ENCODE data around the gene PCDHB7. TPM values are rescaled to one million over a fixed set of nuclear protein-coding genes. Genes with fewer than 3 reads are reported as not detected.

The PCDHB7 gene
- 0.03 TPM in 1 of 5 replicates, not detected in the others for total RNA-seq (2022; extraction: Qiagen RNA extraction)

GRCh38 chr5:141172381-141173204 lies at the start of gene PCDHB7:
Gene PCDHB7, plus strand, starts transcription at chr5:141172644. Its CDS starts 192 bp downstream, at chr5:141172836.

GRCh38 chr5:141135030-141135717 lies 37.3 kb upstream of the PCDHB7 start, which contains the start of gene PCDHB5:
Gene PCDHB5, plus strand, starts transcription at chr5:141135206. Its CDS starts 229 bp downstream, at chr5:141135435.

GRCh38 chr5:141149812-141150211 lies 22.6 kb upstream of the PCDHB7 start, which contains the start of gene PCDHB6:
Gene PCDHB6, plus strand, starts transcription at chr5:141150057. Its CDS starts 201 bp downstream, at chr5:141150258.

GRCh38 chr5:141177577-141178191 lies 5.2 kb downstream of the PCDHB7 start, which contains the start of gene PCDHB8:
Gene PCDHB8, plus strand, starts transcription at chr5:141177790. Its CDS starts 245 bp downstream, at chr5:141178035.

GRCh38 chr5:141182248-141182647 lies 9.8 kb downstream of the PCDHB7 start, which contains the start of gene PCDHB16:
Gene PCDHB16, plus strand, starts transcription at chr5:141182387. Its CDS starts 173 bp downstream, at chr5:141182560.

GRCh38 chr5:141186897-141187512 lies 14.6 kb downstream of the PCDHB7 start, which contains the start of gene PCDHB9:
Gene PCDHB9, plus strand, starts transcription at chr5:141187161. Its CDS starts 158 bp downstream, at chr5:141187319.

GRCh38 chr5:141192110-141192725 lies 19.8 kb downstream of the PCDHB7 start, which contains the start of gene PCDHB10:
Gene PCDHB10, plus strand, starts transcription at chr5:141192353. Its CDS starts 200 bp downstream, at chr5:141192553.

GRCh38 chr5:141199359-141200235 lies 27.2 kb downstream of the PCDHB7 start, which contains the start of gene PCDHB11:
Gene PCDHB11, plus strand, starts transcription at chr5:141199627. Its CDS starts 148 bp downstream, at chr5:141199775.

GRCh38 chr5:141208478-141208877 lies 36.0 kb downstream of the PCDHB7 start, which contains the start of gene PCDHB12:
Gene PCDHB12, plus strand, starts transcription at chr5:141208719. Its CDS starts 189 bp downstream, at chr5:141208908.

GRCh38 chr5:141213656-141214339 lies 41.4 kb downstream of the PCDHB7 start, which contains the start of gene PCDHB13:
Gene PCDHB13, plus strand, starts transcription at chr5:141213919. Its CDS starts 205 bp downstream, at chr5:141214124.

GRCh38 chr5:141223112-141223783 lies 50.8 kb downstream of the PCDHB7 start, which contains the start of gene PCDHB14:
Gene PCDHB14, plus strand, starts transcription at chr5:141223343. Its CDS starts 163 bp downstream, at chr5:141223506.

Other genes starting within 250 kb of the PCDHB7 start
- 1.3 to 1.9 TPM (median 1.7 TPM) in 5 replicates for gene PCDHAC1, start 246.3 kb upstream of the PCDHB7 start, total RNA-seq (2022; extraction: Qiagen RNA extraction)
- 2.9 to 3.6 TPM (median 3.2 TPM) in 5 replicates for gene PCDHAC2, start 206.2 kb upstream of the PCDHB7 start, total RNA-seq (2022; extraction: Qiagen RNA extraction)
- not detected in 5 replicates for gene PCDHB1, start 121.3 kb upstream of the PCDHB7 start, total RNA-seq (2022; extraction: Qiagen RNA extraction)
- gene PCDHB2, start 78.0 kb upstream of the PCDHB7 start, total RNA-seq (2022; extraction: Qiagen RNA extraction), result 3.1 to 6.7 TPM (median 3.8 TPM) in 5 replicates
- 0.06 to 1.8 TPM (median 0.06 TPM) in 3 of 5 replicates, not detected in the others for gene PCDHB3, start 72.2 kb upstream of the PCDHB7 start, total RNA-seq (2022; extraction: Qiagen RNA extraction)
- 0.06 to 0.12 TPM (median 0.07 TPM) in 4 of 5 replicates, not detected in the other for gene PCDHB4, start 50.8 kb upstream of the PCDHB7 start, total RNA-seq (2022; extraction: Qiagen RNA extraction)
- 1.2 to 1.8 TPM (median 1.6 TPM) in 5 replicates for gene PCDHB5, start 37.4 kb upstream of the PCDHB7 start, total RNA-seq (2022; extraction: Qiagen RNA extraction)
- gene PCDHB6, start 22.6 kb upstream of the PCDHB7 start, total RNA-seq (2022; extraction: Qiagen RNA extraction), result 0.91 to 1.2 TPM (median 1.1 TPM) in 5 replicates
- 0.29 to 0.41 TPM (median 0.32 TPM) in 5 replicates for gene PCDHB8, start 5.1 kb downstream of the PCDHB7 start, total RNA-seq (2022; extraction: Qiagen RNA extraction)
- 0.06 to 0.10 TPM (median 0.06 TPM) in 5 replicates for gene PCDHB16, start 9.7 kb downstream of the PCDHB7 start, total RNA-seq (2022; extraction: Qiagen RNA extraction)
- 0.02 to 0.09 TPM (median 0.06 TPM) in 4 of 5 replicates, not detected in the other for gene PCDHB9, start 14.5 kb downstream of the PCDHB7 start, total RNA-seq (2022; extraction: Qiagen RNA extraction)
- 0.02 to 0.03 TPM in 2 of 5 replicates, not detected in the others for gene PCDHB10, start 19.7 kb downstream of the PCDHB7 start, total RNA-seq (2022; extraction: Qiagen RNA extraction)
- gene PCDHB11, start 27.0 kb downstream of the PCDHB7 start, total RNA-seq (2022; extraction: Qiagen RNA extraction), result 0.05 to 0.11 TPM (median 0.07 TPM) in 5 replicates
- gene PCDHB12, start 36.1 kb downstream of the PCDHB7 start, total RNA-seq (2022; extraction: Qiagen RNA extraction), result 0.03 to 0.04 TPM in 2 of 5 replicates, not detected in the others
- gene PCDHB13, start 41.3 kb downstream of the PCDHB7 start, total RNA-seq (2022; extraction: Qiagen RNA extraction), result 0.03 to 0.10 TPM (median 0.05 TPM) in 5 replicates
- gene PCDHB14, start 50.7 kb downstream of the PCDHB7 start, total RNA-seq (2022; extraction: Qiagen RNA extraction), result 0.05 to 0.16 TPM (median 0.07 TPM) in 5 replicates
- gene PCDHB15, start 72.8 kb downstream of the PCDHB7 start, total RNA-seq (2022; extraction: Qiagen RNA extraction), result 0.02 to 0.07 TPM (median 0.06 TPM) in 3 of 5 replicates, not detected in the others
- 0.05 TPM in 1 of 5 replicates, not detected in the others for gene SLC25A2, start 131.4 kb downstream of the PCDHB7 start, total RNA-seq (2022; extraction: Qiagen RNA extraction)
- 61.5 to 85.8 TPM (median 70.6 TPM) in 5 replicates for gene TAF7, start 148.1 kb downstream of the PCDHB7 start, total RNA-seq (2022; extraction: Qiagen RNA extraction)
- gene PCDHGA1, start 157.9 kb downstream of the PCDHB7 start, total RNA-seq (2022; extraction: Qiagen RNA extraction), result 0.30 to 0.39 TPM (median 0.37 TPM) in 5 replicates
- 0.55 to 0.78 TPM (median 0.63 TPM) in 5 replicates for gene PCDHGA2, start 166.1 kb downstream of the PCDHB7 start, total RNA-seq (2022; extraction: Qiagen RNA extraction)
- gene PCDHGA3, start 171.2 kb downstream of the PCDHB7 start, total RNA-seq (2022; extraction: Qiagen RNA extraction), result 0.04 to 0.07 TPM in 2 of 5 replicates, not detected in the others
- 1.3 to 2.0 TPM (median 1.8 TPM) in 5 replicates for gene PCDHGB1, start 177.5 kb downstream of the PCDHB7 start, total RNA-seq (2022; extraction: Qiagen RNA extraction)
- 0.07 to 0.17 TPM (median 0.16 TPM) in 5 replicates for gene PCDHGA4, start 182.4 kb downstream of the PCDHB7 start, total RNA-seq (2022; extraction: Qiagen RNA extraction)
- gene PCDHGB2, start 187.3 kb downstream of the PCDHB7 start, total RNA-seq (2022; extraction: Qiagen RNA extraction), result 0.06 to 0.12 TPM (median 0.08 TPM) in 5 replicates
- 0.07 to 0.24 TPM (median 0.15 TPM) in 5 replicates for gene PCDHGA5, start 191.5 kb downstream of the PCDHB7 start, total RNA-seq (2022; extraction: Qiagen RNA extraction)
- gene PCDHGB3, start 197.6 kb downstream of the PCDHB7 start, total RNA-seq (2022; extraction: Qiagen RNA extraction), result 0.17 to 0.33 TPM (median 0.24 TPM) in 5 replicates
- gene PCDHGA6, start 201.2 kb downstream of the PCDHB7 start, total RNA-seq (2022; extraction: Qiagen RNA extraction), result 0.13 to 0.27 TPM (median 0.22 TPM) in 5 replicates
- gene PCDHGA7, start 210.1 kb downstream of the PCDHB7 start, total RNA-seq (2022; extraction: Qiagen RNA extraction), result 0.82 to 1.0 TPM (median 0.97 TPM) in 5 replicates
- gene PCDHGB4, start 215.1 kb downstream of the PCDHB7 start, total RNA-seq (2022; extraction: Qiagen RNA extraction), result 0.70 to 1.0 TPM (median 0.98 TPM) in 5 replicates
- gene PCDHGA8, start 220.0 kb downstream of the PCDHB7 start, total RNA-seq (2022; extraction: Qiagen RNA extraction), result 0.02 to 0.08 TPM (median 0.03 TPM) in 5 replicates
- gene PCDHGB5, start 225.3 kb downstream of the PCDHB7 start, total RNA-seq (2022; extraction: Qiagen RNA extraction), result 2.1 to 2.6 TPM (median 2.4 TPM) in 5 replicates
- gene PCDHGA9, start 230.1 kb downstream of the PCDHB7 start, total RNA-seq (2022; extraction: Qiagen RNA extraction), result 0.02 to 0.09 TPM (median 0.05 TPM) in 4 of 5 replicates, not detected in the other
- gene PCDHGB6, start 235.4 kb downstream of the PCDHB7 start, total RNA-seq (2022; extraction: Qiagen RNA extraction), result 0.03 to 0.14 TPM (median 0.09 TPM) in 5 replicates
- gene PCDHGA10, start 240.3 kb downstream of the PCDHB7 start, total RNA-seq (2022; extraction: Qiagen RNA extraction), result 0.01 to 0.02 TPM (median 0.02 TPM) in 3 of 5 replicates, not detected in the others
- 0.03 to 0.08 TPM (median 0.06 TPM) in 4 of 5 replicates, not detected in the other for gene PCDHGB7, start 245.0 kb downstream of the PCDHB7 start, total RNA-seq (2022; extraction: Qiagen RNA extraction)
- 0.02 to 0.03 TPM (median 0.02 TPM) in 4 of 5 replicates, not detected in the other for gene PCDHGA11, start 248.4 kb downstream of the PCDHB7 start, total RNA-seq (2022; extraction: Qiagen RNA extraction)